K562 (cell line): ENCODE data around the gene FBXO4. TPM values are rescaled to one million over a fixed set of nuclear protein-coding genes. Genes with fewer than 3 reads are reported as not detected.

Experiments
- CSDE1 ChIP-seq, 2 experiments: fragments of 450-650 bp; IDR thresholded peaks; 2 replicates each; pipeline ENCODE4 v1.6.1; 2016; ENCODE audit warnings: mild to moderate bottlenecking in 1 of 2
- GABPA ChIP-seq: fragments of 200-800 bp; sonication (Bioruptor generic); conservative IDR thresholded peaks from 2 replicates; pipeline ENCODE4 v1.6.1; 2016; ENCODE audit warnings: low read depth, missing genetic modification characterization, missing compliant biosample characterization
- HNRNPK ChIP-seq: fragments of 200-400 bp; formaldehyde crosslinking; IDR thresholded peaks from one replicate; pipeline ENCODE4 v1.6.1; 2018; ENCODE audit warnings: mild to moderate bottlenecking, low read depth, low read length; ENCODE audit not compliant: poor library complexity, severe bottlenecking
- MAZ ChIP-seq, 2 experiments: fragments of 450-650 bp in 1 of 2; sonication (generic) in 1 of 2; formaldehyde crosslinking; IDR thresholded peaks in 1 of 2; conservative IDR thresholded peaks in 1 of 2; 2 replicates each; pipeline versions ENCODE4 v1.4.0 to v1.5.0; 2020; ENCODE audit warnings: mild to moderate bottlenecking in 1 of 2, missing genetic modification reagents in 1 of 2
- TAL1 ChIP-seq: fragments of 450-650 bp; IDR thresholded peaks from 2 replicates; pipeline ENCODE4 v1.6.1; 2016; ENCODE audit warnings: mild to moderate bottlenecking
- ZBTB7A ChIP-seq: IDR thresholded peaks from 2 replicates; pipeline ENCODE4 v1.6.1; 2011; ENCODE audit warnings: low read depth, mild to moderate bottlenecking, low read length, moderate library complexity, borderline replicate concordance; ENCODE audit not compliant: control insufficient read depth
- ZC3H8 ChIP-seq: fragments of 450-650 bp; IDR thresholded peaks from 2 replicates; pipeline ENCODE4 v1.6.1; 2017
- ZNF197 ChIP-seq: fragments of 200-800 bp; sonication (Bioruptor generic); IDR thresholded peaks from 2 replicates; pipeline ENCODE4 v1.6.1; 2016; ENCODE audit warnings: low read depth, missing genetic modification characterization, missing compliant biosample characterization
- ZNF408 ChIP-seq: fragments of 250-450 bp; sonication (Bioruptor Pico); IDR thresholded peaks from 2 replicates; pipeline ENCODE4 v1.4.0; 2020; ENCODE audit warnings: low read depth, mild to moderate bottlenecking, moderate library complexity
- polyA plus RNA-seq, 8 experiments: library from polyadenylated mRNA; depleted of rRNA in 4 of 8; stranded (reverse) in 5 of 8; unstranded in 3 of 8; fragments of >200 nt; fragmentation: Nextera tagmentation in 2 of 8; fragmentation: Illumina TruSeq in 1 of 8; extraction: Ambion mirVana in 2 of 8; extraction: Trizol in 1 of 8; gene quantifications; 2 replicates each; pipeline versions ENCODE4 v1.2.1 to v1.2.3, GENCODE V29; 2011 to 2014; ENCODE audit warnings: inconsistent platforms in 1 of 8, missing spikeins in 1 of 8
- total RNA-seq, 7 experiments: library from RNA; depleted of rRNA in 6 of 7; stranded (reverse); fragments of >200 nt in 6 of 7; fragmentation: Illumina TruSeq in 2 of 7; extraction: Trizol in 2 of 7; gene quantifications; 2 replicates each; pipeline versions ENCODE4 v1.2.1 to v1.2.3, GENCODE V29; 2011 to 2021; ENCODE audit warnings: low replicate concordance in 1 of 7
- TF ChIP-seq, protein P1 (sequence below), 3 experiments: fragments of 200-800 bp in 1 of 3; fragments of 250-450 bp in 1 of 3; fragments of 450-650 bp in 1 of 3; sonication (Bioruptor Pico) in 1 of 3; sonication (Bioruptor generic) in 1 of 3; formaldehyde crosslinking in 1 of 3; IDR thresholded peaks; 2 replicates each; pipeline versions ENCODE4 v1.6.1 to v1.8.0; 2016 to 2022; ENCODE audit warnings: mild to moderate bottlenecking in 2 of 3, missing genetic modification characterization in 2 of 3, missing compliant biosample characterization in 1 of 3, moderate library complexity in 1 of 3
- TF ChIP-seq, protein P2 (sequence below): fragments of 150-350 bp; IDR thresholded peaks from 2 replicates; pipeline ENCODE4 v1.6.1; 2014; ENCODE audit warnings: low read depth, mild to moderate bottlenecking, low read length, borderline replicate concordance
- TF ChIP-seq, protein P3 (sequence below): sonication (generic); formaldehyde crosslinking; IDR thresholded peaks from 2 replicates; pipeline ENCODE4 v1.8.1; 2023; ENCODE audit warnings: mild to moderate bottlenecking, missing genetic modification reagents

The FBXO4 gene
- total and polyA plus RNA-seq, 9 of the 15 experiments (the other 6 are each of a cell fraction or from before 2014, with no cell fraction given), result 5.9 to 33.4 (median 19.6) TPM

DNA sequence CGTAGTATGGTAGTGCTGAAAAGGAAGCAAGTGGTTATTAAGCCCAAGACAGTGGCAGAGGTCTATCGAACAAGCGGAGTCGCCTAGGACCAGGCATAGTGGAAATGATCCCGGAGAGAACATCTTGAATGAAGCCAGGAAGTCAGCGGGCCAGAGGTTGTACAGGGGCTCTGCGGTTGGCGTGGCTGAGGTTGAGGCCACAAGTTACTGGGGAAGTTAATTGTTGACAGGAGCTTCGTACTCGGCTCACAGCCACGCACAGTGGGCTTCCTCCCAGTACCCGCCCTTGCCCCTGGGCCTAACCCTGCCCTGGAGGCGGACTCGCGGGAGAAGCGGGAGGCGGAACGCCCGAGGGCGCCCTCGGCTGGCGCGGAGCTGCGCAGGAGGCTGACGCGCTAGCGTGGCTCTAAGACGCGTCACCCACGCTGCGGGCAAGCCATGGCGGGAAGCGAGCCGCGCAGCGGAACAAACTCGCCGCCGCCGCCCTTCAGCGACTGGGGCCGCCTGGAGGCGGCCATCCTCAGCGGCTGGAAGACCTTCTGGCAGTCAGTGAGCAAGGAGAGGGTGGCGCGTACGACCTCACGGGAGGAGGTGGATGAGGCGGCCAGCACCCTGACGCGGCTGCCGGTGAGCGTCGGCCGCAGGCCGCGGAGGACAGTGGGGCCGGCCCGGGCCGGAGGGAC, at the start of gene FBXO4 (continued):
- TF ChIP-seq, protein P1, sequence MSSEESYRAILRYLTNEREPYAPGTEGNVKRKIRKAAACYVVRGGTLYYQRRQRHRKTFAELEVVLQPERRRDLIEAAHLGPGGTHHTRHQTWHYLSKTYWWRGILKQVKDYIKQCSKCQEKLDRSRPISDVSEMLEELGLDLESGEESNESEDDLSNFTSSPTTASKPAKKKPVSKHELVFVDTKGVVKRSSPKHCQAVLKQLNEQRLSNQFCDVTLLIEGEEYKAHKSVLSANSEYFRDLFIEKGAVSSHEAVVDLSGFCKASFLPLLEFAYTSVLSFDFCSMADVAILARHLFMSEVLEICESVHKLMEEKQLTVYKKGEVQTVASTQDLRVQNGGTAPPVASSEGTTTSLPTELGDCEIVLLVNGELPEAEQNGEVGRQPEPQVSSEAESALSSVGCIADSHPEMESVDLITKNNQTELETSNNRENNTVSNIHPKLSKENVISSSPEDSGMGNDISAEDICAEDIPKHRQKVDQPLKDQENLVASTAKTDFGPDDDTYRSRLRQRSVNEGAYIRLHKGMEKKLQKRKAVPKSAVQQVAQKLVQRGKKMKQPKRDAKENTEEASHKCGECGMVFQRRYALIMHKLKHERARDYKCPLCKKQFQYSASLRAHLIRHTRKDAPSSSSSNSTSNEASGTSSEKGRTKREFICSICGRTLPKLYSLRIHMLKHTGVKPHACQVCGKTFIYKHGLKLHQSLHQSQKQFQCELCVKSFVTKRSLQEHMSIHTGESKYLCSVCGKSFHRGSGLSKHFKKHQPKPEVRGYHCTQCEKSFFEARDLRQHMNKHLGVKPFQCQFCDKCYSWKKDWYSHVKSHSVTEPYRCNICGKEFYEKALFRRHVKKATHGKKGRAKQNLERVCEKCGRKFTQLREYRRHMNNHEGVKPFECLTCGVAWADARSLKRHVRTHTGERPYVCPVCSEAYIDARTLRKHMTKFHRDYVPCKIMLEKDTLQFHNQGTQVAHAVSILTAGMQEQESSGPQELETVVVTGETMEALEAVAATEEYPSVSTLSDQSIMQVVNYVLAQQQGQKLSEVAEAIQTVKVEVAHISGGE (CRISPR knock-in tag; IDR thresholded peaks at IDR 0.05), result peak in 1 of 3 experiments; percentile 71; a peak in 3 of 6 replicates
- TF ChIP-seq, protein P2, sequence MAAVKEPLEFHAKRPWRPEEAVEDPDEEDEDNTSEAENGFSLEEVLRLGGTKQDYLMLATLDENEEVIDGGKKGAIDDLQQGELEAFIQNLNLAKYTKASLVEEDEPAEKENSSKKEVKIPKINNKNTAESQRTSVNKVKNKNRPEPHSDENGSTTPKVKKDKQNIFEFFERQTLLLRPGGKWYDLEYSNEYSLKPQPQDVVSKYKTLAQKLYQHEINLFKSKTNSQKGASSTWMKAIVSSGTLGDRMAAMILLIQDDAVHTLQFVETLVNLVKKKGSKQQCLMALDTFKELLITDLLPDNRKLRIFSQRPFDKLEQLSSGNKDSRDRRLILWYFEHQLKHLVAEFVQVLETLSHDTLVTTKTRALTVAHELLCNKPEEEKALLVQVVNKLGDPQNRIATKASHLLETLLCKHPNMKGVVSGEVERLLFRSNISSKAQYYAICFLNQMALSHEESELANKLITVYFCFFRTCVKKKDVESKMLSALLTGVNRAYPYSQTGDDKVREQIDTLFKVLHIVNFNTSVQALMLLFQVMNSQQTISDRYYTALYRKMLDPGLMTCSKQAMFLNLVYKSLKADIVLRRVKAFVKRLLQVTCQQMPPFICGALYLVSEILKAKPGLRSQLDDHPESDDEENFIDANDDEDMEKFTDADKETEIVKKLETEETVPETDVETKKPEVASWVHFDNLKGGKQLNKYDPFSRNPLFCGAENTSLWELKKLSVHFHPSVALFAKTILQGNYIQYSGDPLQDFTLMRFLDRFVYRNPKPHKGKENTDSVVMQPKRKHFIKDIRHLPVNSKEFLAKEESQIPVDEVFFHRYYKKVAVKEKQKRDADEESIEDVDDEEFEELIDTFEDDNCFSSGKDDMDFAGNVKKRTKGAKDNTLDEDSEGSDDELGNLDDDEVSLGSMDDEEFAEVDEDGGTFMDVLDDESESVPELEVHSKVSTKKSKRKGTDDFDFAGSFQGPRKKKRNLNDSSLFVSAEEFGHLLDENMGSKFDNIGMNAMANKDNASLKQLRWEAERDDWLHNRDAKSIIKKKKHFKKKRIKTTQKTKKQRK, result no peak
- 0 out of 2 replicates have a peak, but pooled peaks have one; percentile 18 for TF ChIP-seq ZBTB7A
- TF ChIP-seq MAZ (CRISPR knock-in tag; conservative IDR thresholded peaks at IDR 0.05 in 1 of 2, IDR thresholded peaks at IDR 0.05 in 1 of 2), result peak in 1 of 2 experiments; percentile 80; a peak in 2 of 4 replicates
- TF ChIP-seq ZC3H8, result no peak
- TF ChIP-seq HNRNPK, result no peak
- no peak for TF ChIP-seq ZNF408 (CRISPR knock-in tag)
- TF ChIP-seq TAL1, result no peak
- TF ChIP-seq CSDE1 (IDR thresholded peaks at IDR 0.05), result peak in 1 of 2 experiments; percentile 67; a peak in 1 of 4 replicates
- peak; percentile 43; the same call in 1 of the 2 replicates for TF ChIP-seq GABPA (tag)
- no peak for TF ChIP-seq ZNF197 (CRISPR knock-in tag)
- TF ChIP-seq, protein P3, sequence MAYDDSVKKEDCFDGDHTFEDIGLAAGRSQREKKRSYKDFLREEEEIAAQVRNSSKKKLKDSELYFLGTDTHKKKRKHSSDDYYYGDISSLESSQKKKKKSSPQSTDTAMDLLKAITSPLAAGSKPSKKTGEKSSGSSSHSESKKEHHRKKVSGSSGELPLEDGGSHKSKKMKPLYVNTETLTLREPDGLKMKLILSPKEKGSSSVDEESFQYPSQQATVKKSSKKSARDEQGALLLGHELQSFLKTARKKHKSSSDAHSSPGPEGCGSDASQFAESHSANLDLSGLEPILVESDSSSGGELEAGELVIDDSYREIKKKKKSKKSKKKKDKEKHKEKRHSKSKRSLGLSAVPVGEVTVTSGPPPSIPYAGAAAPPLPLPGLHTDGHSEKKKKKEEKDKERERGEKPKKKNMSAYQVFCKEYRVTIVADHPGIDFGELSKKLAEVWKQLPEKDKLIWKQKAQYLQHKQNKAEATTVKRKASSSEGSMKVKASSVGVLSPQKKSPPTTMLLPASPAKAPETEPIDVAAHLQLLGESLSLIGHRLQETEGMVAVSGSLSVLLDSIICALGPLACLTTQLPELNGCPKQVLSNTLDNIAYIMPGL (CRISPR knock-in tag), result peak; percentile 96
